Kidney tubule cell (primary cell): ENCODE results near the gene SNX24.
"Not testable (repeated sequence)": the region's sequence is repeated elsewhere in the genome, so short reads cannot be mapped to it uniquely, and the experiment has no call there.

Source experiments
- DNase-seq: peaks from one replicate; pipeline ENCODE4 v3.0.0-alpha.2; 2018; ENCODE audit warnings: low spot score

SNX24 gene

GRCh38 chr5:122967625-122968024, 122.2 kb downstream of the SNX24 start:
- DNase-seq, result peak; percentile 81

DNA sequence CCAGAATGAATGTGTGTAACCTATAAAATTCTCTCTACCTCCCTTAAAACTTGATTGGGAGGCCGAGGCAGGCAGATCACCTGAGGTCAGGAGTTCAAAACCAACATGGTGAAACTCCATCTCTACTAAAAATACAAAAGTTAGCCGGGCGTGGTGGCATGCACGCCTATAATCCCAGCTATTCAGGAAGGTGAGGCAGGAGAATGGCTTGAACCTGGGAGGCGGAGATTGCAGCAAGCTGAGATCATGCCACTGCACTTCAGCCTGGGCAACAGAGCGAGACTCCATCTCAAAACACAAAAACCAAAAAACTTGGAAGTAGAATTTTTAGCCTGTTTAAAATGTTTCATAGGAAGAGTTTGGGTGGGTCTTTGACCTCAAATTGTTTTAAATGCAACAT, 122.6 kb downstream of the SNX24 start:
- peak; percentile 62 for DNase-seq

DNA sequence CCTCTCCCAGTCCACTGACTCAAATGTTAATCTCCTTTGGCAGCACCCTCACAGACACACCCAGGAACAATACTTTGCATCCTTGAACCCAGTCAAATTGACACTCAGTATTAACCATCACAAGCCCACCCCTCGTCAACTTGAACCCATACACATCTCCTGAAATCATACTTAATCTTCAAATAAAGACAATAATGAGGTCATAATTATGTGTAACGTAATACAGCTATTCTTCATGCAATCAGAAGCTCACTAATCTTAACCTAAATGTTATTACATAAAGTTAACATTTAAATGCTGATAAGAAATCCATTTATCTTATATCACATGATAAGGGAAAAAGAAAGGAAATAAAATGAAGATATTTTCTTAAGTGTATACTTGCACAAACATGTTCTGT, 125.9 kb downstream of the SNX24 start:
- no peak for DNase-seq

DNA sequence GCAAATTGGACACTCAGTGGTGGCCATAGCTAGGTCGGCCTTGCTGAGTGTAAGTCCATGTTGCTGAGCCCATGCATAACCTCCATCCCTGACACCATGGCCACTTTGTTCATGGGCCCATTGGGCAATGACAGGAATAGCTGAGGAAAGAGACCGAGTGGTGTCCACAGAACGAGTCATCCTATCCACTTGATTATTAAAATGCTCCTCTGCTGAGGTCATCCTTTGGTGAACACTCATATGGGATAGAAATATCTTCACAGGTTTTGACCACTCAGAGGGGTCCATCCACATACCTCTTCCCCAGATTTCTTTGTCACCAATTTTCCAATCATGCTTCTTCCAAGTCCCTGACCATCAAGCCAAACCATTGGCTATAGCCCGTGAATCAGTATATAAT, 127.5 kb downstream of the SNX24 start:
- DNase-seq, result peak; percentile 89

GRCh38 chr5:122973759-122974158, 128.3 kb downstream of the SNX24 start:
- not testable (repeated sequence) for DNase-seq

DNA sequence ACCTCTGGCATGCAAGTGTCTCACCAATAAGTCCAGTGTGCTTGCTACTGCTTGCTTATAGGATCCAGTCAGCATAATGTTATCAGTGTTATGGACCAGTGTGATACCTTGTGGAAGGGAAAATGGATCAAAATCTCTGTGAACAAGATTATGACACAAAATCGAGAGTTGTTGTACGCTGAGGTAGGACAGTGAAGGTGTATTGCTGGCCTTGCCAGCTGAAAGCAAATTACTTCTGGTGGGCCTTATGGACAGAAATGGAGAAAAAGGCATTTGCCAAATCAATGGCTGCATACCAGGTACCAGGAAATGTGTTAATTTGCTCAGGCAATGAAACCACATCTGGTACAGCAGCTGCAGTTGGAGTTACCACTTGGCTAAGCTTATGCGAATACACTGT, 128.8 kb downstream of the SNX24 start:
- not testable (repeated sequence) for DNase-seq

- DNase-seq, result no peak
Observed at GRCh38 chr5:122977319-122977718, 131.9 kb downstream of the SNX24 start.

- DNase-seq, result no peak
Observed at GRCh38 chr5:122978068-122978467, 132.7 kb downstream of the SNX24 start.

GRCh38 chr5:122978644-122979297, 133.4 kb downstream of the SNX24 start:
- DNase-seq, result no peak

- no peak for DNase-seq
Observed at GRCh38 chr5:122981846-122982245, 136.4 kb downstream of the SNX24 start.

- DNase-seq, result no peak
Observed at GRCh38 chr5:122982376-122982775, 137.0 kb downstream of the SNX24 start.

- no peak for DNase-seq
Observed at GRCh38 chr5:122984425-122984824, 139.0 kb downstream of the SNX24 start.

DNA sequence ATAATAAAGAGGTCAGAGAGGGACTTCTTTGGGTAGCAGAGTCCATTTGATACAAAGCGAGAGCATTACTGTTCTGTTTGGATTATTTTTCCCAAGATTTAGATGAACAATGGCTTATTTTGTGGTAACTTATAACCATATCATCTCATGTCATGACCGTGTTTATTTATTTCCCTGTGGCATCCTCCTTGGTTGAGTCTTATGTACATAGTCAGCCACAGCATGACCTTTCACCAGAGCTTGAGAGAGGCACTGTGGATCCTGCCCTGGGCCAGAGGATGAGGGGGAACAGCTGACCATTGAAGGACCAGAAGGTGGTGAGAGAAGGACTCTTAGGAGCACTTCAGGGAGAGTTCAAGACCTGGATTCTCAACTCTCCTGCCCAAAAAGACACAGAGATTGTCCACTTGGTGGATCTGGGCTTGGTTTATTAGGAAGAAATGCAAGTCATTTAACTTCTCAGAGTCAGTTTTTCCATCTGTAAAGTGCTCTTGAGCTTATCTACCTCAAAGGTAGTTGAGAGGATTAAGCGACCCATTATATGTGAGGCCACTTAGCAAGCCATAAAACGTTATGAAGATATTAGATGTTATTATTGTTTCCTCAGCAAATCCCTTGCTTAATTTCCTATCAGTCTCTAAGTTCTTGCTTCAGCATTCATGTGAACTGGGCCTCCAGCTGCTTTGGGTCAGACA, 139.7 kb downstream of the SNX24 start:
- DNase-seq, result no peak

DNA sequence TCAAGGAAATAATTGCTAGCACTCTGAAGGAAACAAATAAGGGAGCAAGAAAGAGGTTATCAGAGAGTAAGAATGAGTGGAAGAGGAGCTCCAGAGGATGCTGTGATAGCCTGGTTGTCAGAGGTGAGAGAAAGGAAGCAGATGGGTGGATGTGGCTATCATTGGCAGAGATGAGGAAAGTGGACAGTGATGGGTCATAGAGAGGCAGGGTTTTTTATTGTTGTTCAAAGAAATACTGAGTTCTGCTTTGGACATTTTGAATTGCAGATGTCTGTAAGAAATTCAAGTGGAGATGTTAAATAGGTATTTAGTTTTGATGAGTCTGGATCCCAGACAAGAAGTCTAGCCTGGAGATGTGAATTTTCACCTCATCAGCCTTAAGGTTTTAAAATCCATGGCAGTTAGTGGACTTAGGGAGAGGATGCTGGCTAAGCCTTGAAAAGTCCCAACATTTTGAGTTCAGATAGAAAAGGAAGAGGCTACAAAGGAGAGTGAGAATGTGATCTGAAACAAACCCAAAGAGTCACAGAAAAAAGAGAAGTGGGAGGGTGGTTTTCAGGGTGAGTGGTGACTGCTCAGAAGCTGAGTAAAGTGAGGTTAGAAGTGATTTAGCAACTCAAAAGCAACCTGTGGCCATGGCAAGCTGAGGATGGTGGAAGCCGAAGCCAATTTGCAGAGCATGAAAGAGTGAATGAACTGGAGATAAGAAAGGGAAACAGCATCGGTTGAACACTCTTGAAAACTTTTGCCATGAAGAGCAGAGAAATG, 140.7 kb downstream of the SNX24 start:
- no peak for DNase-seq

- no peak for DNase-seq
Observed at GRCh38 chr5:122996091-122996490, 150.7 kb downstream of the SNX24 start.

DNA sequence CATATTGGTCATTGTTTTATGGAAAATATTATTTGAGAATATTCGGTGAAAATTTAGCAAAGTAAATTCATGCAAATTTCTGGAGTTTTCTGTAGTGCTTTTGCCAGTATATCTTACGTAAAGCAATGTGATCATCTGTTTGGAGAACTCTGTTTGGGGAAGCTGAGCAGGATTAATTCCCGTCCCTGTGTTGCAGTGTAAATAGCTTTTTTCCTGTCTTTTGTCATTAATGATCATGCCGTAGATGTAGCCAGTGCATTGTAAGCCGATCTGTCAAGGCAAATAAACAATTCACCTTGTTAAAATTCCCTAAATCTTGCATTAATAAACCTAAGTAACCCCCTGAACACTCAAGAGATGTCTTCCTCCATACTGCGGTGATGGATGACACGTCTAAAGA, 151.9 kb downstream of the SNX24 start:
- DNase-seq, result no peak

DNA sequence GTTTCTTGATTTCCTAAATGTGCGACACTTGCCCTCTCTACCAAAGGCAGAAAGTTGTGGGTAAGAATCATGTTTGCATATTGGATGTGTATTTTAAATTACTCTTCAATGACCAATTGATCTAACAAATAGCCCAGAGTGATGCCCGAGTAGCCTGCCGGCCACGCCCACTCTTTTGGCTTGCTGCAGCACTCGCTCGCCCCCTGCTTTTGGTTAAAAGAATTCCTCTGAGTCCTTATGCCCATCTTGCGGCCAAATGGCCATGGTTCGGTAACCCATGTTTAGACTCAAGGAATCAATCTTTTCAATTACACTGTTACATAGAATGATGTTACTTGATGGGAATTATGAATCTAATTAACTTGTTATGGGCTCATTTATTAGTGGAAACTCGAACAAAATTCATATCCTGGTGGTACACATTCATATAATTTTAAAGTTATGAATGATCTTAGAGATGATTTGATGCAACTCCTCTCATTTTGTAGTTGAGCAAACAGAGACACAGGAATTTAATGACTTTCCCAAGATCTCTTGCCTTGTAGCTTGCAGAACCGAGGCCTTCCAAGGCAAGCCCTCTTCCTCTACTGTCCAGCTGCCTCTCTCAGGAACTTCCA, 154.6 kb downstream of the SNX24 start:
- peak; percentile 35 for DNase-seq

- DNase-seq, result no peak
Observed at GRCh38 chr5:123000731-123001130, 155.3 kb downstream of the SNX24 start.

DNA sequence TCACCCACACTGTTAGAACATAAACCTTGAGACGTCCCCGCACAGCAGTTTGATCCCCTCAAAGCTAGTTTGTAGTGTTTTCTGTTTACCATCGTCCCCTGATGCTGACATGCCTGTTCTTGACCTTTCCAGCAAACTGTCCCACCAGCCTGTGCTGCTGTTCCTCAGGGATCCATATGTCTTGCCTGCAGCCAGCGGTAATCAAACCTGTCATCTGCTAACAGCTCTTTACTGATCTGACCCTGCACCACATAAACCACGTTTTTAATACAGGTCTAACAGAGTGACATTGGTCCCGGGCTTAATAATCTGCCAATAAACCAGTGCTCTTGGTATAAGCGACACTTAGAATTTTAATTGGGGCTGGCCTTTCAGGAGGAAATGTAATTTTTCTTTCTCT, 156.4 kb downstream of the SNX24 start:
- DNase-seq, result no peak

- no peak for DNase-seq
Observed at GRCh38 chr5:123007182-123007581, 161.8 kb downstream of the SNX24 start.

GRCh38 chr5:123007754-123008153, 162.3 kb downstream of the SNX24 start:
- DNase-seq, result no peak

DNA sequence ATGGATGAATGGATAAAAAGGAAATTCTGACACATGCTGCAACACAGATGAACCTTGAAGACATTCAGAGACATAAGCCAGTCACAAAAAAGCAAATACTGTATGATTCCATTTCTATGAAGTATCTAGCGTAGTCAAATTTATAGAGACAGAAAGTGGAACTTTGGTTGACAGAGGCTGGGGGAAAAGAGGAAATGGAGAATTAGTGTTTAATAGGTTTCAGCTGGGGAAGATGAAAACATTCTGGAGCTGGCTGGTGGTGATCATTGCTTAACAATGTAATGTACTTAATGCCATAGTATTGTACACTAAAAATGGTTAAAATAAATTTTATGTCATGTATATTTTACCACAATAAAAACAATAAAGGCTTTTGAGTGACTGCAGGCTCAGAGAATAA, 166.9 kb downstream of the SNX24 start:
- no peak for DNase-seq

DNA sequence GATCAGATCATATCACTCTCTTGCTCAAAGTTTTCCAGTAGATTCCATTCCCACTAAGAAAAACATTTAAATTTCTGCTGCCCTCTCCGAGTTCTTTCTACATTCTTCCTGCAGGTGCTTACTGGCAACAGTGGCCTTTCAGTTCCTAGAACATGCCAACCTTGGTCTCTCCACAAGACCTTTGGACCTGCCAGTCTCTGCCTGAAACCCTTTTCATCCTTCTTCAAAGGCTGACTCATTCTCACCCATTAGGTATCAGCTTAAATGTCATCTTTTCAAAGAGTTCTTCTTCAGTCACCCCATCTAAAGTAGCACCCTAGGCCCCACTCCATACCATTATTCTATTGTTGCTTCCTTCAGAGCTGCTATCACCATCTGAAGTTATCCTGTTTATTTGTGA, 169.3 kb downstream of the SNX24 start:
- DNase-seq, result no peak
